RCC 7860 (cell line): ENCODE results near the gene NHLRC1.

ENCODE experiments used
- DNase-seq: peaks from one replicate; pipeline ENCODE4 v3.0.0-alpha.2; 2015; ENCODE audit warnings: low spot score
- FAIRE-seq: peaks from 2 replicates; lab custom pipeline; 2012; peaks lifted over from hg19 to GRCh38; lab: Jason Lieb, UNC

NHLRC1 gene

DNA sequence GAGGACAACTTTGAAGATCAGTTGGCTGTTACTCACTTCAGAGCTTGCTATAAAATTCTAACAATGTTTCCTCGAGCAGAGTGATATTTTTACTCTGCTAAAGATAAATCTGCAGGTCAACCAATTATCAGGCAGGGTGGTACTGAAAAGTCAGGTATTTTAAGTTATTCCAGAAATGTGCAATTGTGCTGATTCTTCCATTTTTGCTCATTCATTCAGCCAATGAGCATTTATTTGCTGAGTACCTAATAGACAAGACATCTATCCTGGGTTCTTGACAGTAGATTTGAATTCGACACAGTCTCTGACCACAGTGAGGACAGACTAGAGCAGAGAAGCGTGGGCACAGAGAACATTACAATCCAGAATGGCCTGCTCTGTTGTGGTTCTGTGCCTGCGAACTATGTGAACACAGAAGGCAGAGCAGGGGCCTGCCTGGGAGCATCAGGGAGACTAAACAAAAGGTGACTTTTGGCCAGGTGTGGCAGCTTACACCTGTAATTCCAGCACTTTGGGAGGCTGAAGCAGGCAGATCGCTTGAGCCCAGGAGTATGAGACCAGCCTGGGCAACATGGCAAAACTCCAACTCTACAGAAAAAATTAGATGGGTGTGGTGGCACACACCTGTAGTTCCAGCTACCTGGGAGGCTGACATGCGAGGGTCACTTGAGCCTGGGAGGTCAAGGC, 17.6 kb upstream of the NHLRC1 start:
- no peak for FAIRE-seq
- DNase-seq: no peak

DNA sequence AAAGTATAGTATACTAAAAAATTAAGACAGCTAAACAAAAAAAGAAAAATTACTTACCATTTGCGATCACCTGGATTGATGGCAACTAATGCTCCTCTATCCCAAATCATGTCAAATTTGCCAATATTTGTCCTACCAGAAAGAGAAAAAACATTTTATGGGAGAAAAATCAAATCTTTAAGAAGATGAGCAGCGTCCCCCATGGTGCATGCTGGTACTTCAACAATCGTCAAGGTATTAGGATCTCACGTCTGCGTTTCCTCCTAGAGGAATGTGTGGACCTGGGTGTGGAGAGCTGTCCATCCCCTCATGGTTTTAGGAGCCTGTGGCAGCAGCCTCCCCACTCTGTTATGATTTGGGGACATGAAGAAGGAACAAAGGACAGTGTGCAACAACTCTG, 16.4 kb upstream of the NHLRC1 start:
- no peak for DNase-seq
- no peak for FAIRE-seq

DNA sequence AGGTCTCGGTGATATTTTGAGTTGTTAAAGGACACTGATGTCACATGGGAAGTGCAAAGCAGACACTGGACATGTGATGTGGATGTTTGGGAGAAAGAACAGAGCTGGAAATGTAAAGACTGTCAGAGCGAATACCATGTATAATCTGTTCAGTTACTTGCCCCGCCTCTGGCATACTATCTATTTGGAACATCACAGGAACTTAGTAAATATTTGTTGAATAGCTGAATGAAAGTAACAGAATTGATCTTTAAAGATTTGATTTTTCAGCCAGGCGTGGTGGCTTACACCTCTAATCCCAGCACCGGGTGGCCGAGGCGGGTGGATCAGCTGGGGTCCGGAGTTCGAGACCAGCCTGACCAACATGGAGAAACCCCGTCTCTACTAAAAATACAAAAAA, 13.8 kb upstream of the NHLRC1 start:
- FAIRE-seq (no peak), DNase-seq (no peak)

GRCh38 chr6:18135171-18135570, 12.7 kb upstream of the NHLRC1 start:
- FAIRE-seq (no peak), DNase-seq (no peak)

- FAIRE-seq (no peak), DNase-seq (no peak)
Measured at GRCh38 chr6:18132346-18132745, 9.9 kb upstream of the NHLRC1 start.

DNA sequence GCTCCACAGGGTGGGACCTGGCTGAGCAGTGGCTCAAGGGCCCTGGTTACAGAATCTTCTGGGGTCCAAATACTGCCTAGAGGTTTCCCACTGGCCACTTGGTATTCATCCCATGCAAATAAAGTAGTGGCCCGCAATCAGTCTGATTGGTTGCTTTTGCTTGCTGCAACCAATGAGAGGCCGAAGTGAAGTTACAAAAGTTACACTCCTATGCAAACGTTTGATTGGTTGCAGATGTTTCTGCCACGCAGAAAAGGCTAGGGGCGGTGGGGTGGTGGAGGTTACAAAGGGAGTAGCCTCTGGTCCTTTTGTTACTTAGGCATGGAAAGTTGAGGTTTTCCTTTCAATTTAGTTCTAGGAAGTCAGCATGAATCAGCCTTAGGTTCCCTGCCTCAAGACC, 3.6 kb upstream of the NHLRC1 start:
- FAIRE-seq (no peak), DNase-seq (no peak)

- DNase-seq: no peak
- no peak for FAIRE-seq
Measured at GRCh38 chr6:18121580-18122127, 823 bp downstream of the NHLRC1 start.

DNA sequence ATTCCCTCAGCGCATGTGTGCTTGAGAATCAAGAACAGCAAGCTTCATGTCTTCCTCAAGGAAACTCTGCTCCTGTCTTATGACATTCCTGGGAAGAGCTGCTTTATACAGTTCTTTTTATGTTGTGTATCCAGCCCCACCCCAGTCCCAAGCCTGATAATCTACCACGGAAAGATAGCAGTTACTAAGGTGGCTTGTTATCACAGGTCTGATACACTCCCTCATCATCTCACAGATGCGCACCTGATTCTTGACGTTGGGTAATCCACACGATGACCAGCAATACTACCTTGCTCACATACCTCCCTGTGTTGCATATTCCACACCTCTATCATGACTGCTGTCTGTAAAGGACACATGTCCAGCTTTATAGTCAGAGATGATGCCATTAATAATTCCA, 3.2 kb downstream of the NHLRC1 start:
- DNase-seq: no peak
- FAIRE-seq: no peak

GRCh38 chr6:18118330-18118729, 4.1 kb downstream of the NHLRC1 start:
- no peak for DNase-seq
- no peak for FAIRE-seq

DNA sequence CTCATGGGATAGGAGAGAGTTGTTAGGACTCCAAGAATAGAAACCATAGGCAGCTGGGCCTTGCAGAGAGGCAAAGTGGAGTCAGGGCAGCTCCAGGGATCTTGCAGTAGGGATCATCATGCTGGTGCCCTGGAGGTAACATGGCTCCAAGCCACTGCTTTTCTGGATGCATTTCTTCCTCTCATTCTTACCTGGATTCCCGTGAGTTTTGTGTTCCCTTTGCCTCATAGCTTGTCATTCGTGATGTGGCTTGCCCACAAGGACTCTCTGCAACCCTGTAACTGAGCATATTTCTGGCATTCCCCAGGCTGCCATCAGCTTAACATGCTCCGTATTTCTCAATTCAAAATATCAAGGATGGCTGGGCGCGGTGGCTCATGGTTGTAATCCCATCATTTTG, 5.3 kb downstream of the NHLRC1 start:
- no peak for FAIRE-seq
- DNase-seq: no peak

GRCh38 chr6:18115356-18115755, 7.1 kb downstream of the NHLRC1 start:
- peak; percentile 77 for DNase-seq
- peak; percentile 89 for FAIRE-seq

- FAIRE-seq (no peak), DNase-seq (no peak)
Measured at GRCh38 chr6:18110162-18110561, 12.3 kb downstream of the NHLRC1 start.

GRCh38 chr6:18107061-18107460, 15.4 kb downstream of the NHLRC1 start:
- DNase-seq: no peak
- no peak for FAIRE-seq

DNA sequence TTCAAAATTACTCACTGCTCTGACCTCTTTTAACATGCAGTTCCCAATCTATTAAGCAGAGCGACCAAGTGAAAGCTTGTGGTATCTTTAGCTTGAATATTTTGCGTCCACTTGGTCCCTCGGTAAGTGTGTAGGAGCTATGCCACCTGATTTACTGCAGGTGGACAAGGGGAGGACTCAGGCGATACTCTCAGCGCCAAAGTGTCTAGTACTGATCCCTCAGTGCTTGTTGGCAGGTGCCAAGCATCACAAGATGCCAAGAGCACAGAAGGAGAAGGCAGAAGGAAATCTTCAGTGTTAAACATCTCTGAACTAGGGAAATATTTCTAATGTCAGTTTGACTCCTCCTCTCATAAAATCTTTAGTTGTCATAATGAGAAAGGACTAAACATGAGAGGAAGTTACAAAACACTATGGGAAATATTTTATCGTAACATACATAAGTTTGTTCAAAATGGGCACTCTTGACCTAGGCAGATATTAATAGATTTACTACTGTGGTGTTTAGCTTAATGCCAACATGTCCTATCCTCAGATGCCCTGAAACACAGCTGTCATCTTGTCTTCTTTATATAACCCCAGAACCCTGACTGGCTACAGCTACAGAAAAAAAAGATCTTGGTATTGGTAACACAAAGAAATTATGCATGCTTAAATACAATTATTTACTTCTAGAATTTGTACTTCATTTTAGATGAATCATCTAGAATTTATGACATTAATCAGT, 19.5 kb downstream of the NHLRC1 start:
- DNase-seq: no peak
- FAIRE-seq: no peak

DNA sequence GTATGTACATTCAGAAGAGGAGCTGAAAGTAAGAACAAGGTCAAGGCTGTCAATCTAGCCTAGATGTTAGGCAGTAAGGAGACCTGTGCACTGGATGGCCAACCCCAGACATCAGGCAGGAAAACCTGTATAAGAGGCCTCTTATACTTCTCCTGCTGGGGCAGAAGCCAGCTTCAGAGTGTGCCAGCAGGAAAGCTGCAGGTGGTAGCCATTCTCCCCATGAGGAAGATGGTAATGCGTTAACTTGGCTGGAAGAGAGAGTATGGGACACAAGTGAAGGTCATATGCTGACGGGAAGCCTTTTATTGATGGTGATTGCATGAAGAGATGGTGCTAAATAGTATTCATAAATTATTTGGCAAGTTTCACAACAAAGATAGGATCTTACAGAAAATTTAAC, 20.6 kb downstream of the NHLRC1 start:
- DNase-seq: no peak
- no peak for FAIRE-seq

- FAIRE-seq: no peak
- no peak for DNase-seq
Measured at GRCh38 chr6:18101271-18101670, 21.2 kb downstream of the NHLRC1 start.

GRCh38 chr6:18100296-18100695, 22.2 kb downstream of the NHLRC1 start:
- no peak for DNase-seq
- FAIRE-seq: no peak

- no peak for FAIRE-seq
Measured at GRCh38 chr6:18099511-18099910, 23.0 kb downstream of the NHLRC1 start.

GRCh38 chr6:18096423-18096822, 26.1 kb downstream of the NHLRC1 start:
- no peak for FAIRE-seq
- DNase-seq: no peak

More at GRCh38 chr6:18099511-18099910, 23.0 kb downstream of the NHLRC1 start:
- no peak for DNase-seq

GRCh38 chr6:18091382-18091781, 31.1 kb downstream of the NHLRC1 start:
- FAIRE-seq: no peak

GRCh38 chr6:18090349-18090786, 32.1 kb downstream of the NHLRC1 start:
- DNase-seq: no peak
- FAIRE-seq: no peak

More at GRCh38 chr6:18091382-18091781, 31.1 kb downstream of the NHLRC1 start:
- no peak for DNase-seq
